NCI-H524 (cell line): ENCODE measurements around the gene ESYT2.
"Not testable (repeated sequence)": the region's sequence is repeated elsewhere in the genome, so short reads cannot be mapped to it uniquely, and the experiment has no call there.

Experiments
- DNase-seq, 2 experiments: peaks; one replicate each; lab custom pipeline; 2025; lab: John Stamatoyannopoulos, UW

ESYT2 gene

DNA sequence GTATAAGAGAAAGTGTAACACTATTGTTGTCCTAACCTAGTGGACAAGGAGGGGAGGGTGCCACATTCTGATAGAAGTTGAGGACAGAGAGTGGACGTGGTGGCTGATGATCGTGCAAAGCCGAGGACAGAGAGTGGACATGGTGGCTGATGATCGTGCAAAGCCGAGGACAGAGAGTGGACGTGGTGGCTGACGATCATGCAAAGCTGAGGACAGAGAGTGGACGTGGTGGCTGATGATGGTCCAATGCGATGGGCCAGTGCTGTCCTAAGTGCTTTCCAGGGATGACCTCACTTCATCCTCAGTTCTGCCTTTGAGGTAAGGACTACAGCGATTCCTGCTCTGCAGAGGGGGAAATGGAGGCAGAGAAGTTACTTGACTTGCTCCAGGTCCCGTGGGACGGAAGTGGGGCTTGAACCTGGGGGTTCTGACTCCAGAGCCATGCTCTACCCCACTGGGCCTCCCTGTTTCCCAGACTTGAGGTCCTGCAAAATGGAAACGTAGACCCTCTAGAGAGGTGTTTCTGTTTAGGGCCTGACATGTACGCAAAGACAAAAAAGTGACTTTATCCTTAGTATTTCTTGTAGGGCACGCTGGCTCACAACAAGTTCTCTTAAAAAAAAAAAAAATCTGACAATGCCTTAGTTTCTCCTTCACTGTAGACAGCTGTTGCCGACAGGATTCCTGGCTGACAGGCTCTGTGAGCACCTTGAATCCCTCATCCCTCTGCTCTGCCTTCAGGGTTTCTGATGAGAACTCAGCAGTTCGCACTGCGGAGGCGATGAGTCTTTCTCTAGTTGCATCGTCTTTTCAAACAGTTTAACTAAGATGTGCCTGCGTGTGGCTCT is 104.4 kb downstream of the ESYT2 start:
- no peak for DNase-seq

DNA sequence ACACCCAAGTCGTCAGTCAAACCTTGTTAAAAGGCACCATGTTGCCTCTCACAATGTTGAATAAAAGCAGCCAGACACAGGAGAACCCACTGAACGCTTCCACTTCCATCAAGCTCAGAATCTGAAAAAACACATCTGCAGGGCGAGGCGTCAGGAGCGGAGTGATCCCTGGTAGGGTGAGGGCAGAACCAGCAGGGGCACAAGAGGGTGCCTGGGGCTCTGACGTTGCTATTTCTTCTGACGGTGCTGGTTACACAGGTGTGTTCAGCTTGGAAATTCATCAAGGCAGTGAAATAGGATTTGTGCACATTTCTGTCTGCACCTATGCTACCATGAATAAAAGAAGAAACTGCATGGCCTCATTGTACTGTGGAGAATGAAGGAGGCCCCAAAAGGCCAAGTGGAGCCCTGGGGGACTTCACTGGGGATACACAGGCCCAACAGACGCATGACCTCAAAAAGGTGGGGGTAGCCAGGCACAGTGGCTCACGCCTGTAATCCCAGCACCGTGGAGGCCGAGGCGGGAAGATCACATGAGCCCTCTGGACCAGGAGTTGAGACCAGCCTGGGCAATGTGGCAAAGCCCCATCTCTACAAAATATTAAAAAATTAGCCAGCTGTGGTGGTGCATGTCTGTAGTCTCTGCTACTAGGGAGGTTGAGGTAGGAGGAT is 105.5 kb downstream of the ESYT2 start:
- no peak for DNase-seq

- no peak for DNase-seq
Measured at GRCh38 chr7:158723266-158723665, 106.0 kb downstream of the ESYT2 start.

DNA sequence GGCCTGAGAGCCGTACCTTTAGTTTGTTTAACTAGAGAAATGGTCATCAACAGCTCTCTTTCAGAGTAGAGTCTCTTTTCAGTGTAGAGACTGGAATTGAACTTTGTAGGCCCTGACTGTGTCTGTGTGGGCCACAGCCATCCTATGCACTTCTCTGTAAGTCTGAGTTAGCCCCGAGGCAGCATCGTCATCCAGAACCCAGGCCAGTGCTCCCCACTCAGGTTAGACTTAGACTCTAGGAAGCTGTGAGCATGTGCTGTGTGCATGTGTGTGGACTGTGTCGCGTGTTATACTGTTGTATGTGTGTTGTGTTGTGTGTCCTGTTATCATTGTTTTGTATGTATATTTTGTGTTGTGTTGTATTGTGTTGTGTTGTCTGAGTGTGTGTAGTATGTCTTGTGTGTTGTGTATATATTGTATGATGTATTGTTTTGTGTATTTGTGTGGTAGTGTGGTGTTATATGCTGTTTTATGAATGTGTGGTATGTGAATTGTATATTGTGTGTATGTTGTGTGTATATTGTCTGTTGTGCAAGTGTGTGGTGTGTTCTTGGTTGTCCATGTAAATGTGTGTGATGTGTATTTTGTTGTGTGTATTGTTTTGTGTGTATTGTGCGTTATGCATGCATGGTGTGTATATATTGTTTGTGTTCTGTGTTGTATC is 106.6 kb downstream of the ESYT2 start:
- no peak for DNase-seq

- no peak for DNase-seq
Measured at GRCh38 chr7:158720112-158720511, 109.2 kb downstream of the ESYT2 start.

DNA sequence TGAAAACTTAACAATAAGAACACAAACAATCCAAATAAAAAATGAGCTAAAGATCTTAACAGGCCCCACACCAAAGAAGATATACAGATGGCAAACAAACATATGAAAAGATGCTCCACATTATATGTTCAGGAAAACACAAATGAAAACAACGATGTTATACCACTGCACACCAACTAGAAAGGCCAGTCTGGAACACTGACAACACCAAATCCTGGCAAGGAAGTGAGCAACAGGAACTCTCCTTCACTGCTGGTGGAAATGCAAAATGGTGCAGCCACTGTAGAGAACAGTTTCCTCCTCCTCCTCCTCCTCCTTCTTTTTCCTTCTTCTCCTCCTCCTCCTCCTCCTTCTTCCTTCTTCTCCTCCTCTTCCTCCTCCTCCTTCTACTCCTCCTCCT is 112.5 kb downstream of the ESYT2 start:
- no peak for DNase-seq

DNA sequence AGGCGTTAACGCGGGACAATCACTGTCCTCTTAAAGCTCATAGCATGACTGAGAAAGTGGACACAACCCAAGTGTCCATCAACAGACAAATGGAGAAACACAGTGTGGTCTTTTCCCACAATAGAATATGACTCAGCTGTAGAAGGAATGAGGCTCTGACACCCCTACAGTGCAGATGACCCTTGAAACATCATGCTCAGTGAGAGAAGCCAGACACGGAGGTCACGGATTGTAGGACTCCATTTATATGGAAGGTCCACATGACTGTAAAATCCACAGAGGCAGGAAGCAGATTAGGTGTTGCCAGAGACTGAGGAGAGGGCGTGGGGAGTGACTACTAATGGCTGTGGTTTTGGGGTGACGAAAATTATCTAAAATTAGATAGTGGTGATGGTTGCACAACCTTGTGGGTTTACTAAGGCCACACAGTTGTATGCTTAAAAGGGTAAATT is 118.6 kb downstream of the ESYT2 start:
- DNase-seq: no peak

DNA sequence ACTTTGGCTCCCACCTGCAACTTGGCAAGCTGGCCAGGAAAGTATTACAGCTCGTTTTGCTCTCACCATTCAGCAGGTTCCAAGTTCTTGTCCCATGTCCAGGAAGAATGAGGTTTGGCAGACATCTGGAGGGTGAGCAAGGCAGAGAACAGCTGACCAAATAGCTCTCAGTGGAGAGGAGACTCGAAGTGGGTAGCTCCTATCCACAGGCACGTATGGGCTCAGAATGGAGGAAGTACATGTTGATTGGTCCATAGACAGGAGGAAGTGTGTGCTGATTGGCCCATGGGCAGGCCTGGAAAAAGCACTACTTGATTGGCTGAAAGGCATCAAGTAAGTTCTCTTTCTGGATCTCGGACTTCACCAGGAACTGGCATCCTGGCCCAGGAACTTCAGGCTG is 121.7 kb downstream of the ESYT2 start:
- no peak for DNase-seq

DNA sequence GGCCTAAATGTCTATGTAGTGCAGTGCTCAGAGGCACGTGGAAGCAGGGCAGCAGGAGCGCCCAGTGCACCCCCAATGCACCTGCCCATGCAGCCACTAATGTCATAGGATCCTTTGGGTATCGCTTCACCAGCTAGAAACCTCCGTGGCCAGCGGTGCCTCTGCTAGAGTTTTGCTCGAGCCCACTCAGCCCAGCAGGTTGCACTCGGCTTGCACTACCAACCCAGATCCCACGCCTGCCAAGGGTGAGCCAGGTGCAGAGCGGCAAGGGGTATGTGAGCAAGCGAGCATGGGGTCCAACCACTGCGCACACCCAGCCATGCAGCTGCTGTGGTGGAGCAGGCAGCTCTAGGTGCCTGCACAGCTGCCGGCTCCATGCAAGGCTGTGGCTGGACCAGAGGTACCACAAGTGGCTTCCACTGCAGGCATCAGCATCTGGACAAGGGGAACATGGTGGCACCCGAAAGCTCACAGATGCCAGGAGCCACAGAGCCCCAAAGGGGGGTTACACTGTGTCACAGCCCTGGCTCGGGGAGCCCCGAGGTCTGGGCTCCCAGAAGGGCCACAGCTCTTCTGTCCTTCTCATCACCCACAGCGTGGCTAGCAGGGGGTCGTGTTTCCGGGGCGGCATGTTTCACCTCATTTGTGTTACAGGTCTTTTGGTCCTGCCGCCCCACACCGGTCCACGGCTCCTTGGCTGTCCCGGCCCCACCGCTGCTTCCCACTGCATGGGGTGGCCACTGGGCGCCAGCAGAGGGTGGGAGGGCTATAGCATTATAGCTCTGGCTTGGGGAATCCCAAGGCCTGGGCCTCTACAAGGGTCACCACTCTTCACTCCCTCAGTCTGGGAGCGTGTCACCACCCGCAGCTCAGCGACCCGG is 122.4 kb downstream of the ESYT2 start:
- DNase-seq: no peak

DNA sequence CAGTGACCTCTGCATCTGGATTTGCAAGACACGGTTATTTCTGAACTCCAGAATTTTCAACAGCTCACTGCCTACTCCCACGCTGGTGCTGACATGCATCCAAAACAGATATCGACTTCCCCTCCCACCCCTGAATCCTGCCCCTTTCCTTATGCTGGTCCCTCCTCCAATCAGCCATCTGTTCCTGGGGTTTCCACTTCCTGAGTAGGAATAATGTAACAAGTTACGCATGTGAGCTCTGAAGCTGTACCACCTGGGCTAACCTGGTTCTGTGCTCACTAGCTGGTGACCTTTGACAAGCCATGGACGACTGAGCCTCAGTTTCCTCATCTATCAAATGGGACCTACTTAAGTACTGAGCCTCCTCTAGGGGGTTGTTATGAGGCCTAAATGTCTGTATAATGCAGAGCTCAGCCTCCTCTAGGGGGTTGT is 123.0 kb downstream of the ESYT2 start:
- peak in 1 of 2 experiments; percentile 64 for DNase-seq

DNA sequence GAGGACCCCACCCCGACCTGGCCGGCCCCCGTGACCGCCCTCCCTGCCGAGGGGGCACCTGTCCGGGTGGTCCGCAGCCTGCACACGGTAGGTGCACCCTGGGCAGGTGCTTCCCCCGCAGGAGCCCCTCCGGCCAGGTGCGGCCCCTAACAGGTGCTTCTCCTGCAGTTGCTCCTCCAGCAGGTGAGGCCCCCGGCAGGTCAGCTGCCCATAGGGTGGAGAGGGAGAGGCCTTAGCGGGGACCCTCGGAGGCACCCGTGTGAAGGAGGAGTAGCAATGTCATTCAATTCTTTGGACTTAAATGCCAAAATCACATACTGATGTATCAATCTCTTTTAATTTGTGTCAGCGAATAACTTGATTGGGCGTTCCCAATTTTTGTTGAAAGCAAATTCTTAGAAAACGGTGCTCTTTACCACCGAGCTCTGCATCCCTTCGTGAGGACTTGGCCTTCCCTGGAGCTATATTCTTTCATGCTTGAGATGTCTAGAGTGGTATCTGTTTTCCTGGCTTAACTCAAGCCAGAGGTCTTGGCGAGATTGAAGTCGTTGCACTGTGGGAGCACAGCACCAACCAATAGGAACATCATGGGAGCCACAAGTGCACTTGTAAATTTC is 124.0 kb downstream of the ESYT2 start:
- DNase-seq: peak in 1 of 2 experiments; percentile 40

GRCh38 chr7:158704524-158705233 is 124.6 kb downstream of the ESYT2 start, which contains the start of gene NCAPG2:
Gene NCAPG2 (minus strand): TSS chr7:158704804. CDS start chr7:158701899, 2,905 bp downstream.
- DNase-seq: peak; percentile 94 to 97

GRCh38 chr7:158703679-158704523 is 125.4 kb downstream of the ESYT2 start:
- not testable (repeated sequence) for DNase-seq

- DNase-seq: no peak
Measured at GRCh38 chr7:158702944-158703343, 126.4 kb downstream of the ESYT2 start.

- DNase-seq: no peak
Measured at GRCh38 chr7:158702196-158702595, 127.1 kb downstream of the ESYT2 start.

- DNase-seq: no peak
Measured at GRCh38 chr7:158700008-158700407, 129.3 kb downstream of the ESYT2 start.

- no peak for DNase-seq
Measured at GRCh38 chr7:158699341-158699740, 130.0 kb downstream of the ESYT2 start.

- no peak for DNase-seq
Measured at GRCh38 chr7:158698657-158699195, 130.6 kb downstream of the ESYT2 start.

GRCh38 chr7:158697597-158697996 is 131.7 kb downstream of the ESYT2 start:
- not testable (repeated sequence) for DNase-seq
